ENCODE data around the gene PLXNA4. TPM values are rescaled to one million over a fixed set of nuclear protein-coding genes. Genes with fewer than 3 reads are reported as not detected.

Gene PLXNA4
- total RNA-seq, 1 experiment from 2014 or later = not detected

- H3K36me3 ChIP-seq (ENCODE audit: control insufficient read depth in 1 of 2, insufficient read depth in 2 of 2, low read length in 2 of 2) = no peaks in the 10 kb centered on the region
- H3K27me3 ChIP-seq (ENCODE audit: insufficient read depth, low read length) = peaks cover 53% of the 10 kb centered on the region
- ChIA-PET POLR2A (no interaction called here), RAD21 (ENCODE audit: low non-redundant PET in 1 of 2, low total read pairs in 2 of 2, uncharacterized antibody in 2 of 2, unreplicated experiment in 2 of 2) (no interaction called here), CTCF (no interaction called here)
- no peaks in the 10 kb centered on the region for H3K79me2 ChIP-seq (ENCODE audit: insufficient read depth, low read length)
- no peak for ATAC-seq
- H2AFZ ChIP-seq (ENCODE audit: low read depth, low read length, poor library complexity, severe bottlenecking) = no peak overlapping the region
- no peaks in the 10 kb centered on the region for H3K9me3 ChIP-seq (ENCODE audit: control insufficient read depth in 1 of 2, insufficient read depth in 1 of 2, low read depth in 1 of 2, low read length in 2 of 2)
- no peaks in the 10 kb centered on the region for H3K4me1 ChIP-seq (ENCODE audit: control insufficient read depth in 1 of 2, insufficient read depth in 2 of 2, low read length in 2 of 2)
- H4K20me1 ChIP-seq (ENCODE audit: insufficient read depth) = no peaks in the 10 kb centered on the region
- no TSS peak for BruUV-seq (replicated peaks)
- no peak for DNase-seq (ENCODE audit: low read depth, low spot score)
- H3K9ac ChIP-seq (ENCODE audit: low read length) = no peak overlapping the region
- H3K9me2 ChIP-seq (ENCODE audit: insufficient read depth) = no peaks in the 10 kb centered on the region
- no peak overlapping the region for H3K4me3 ChIP-seq (replicated peaks in 1 of 2; ENCODE audit: low read depth in 1 of 2, low read length in 2 of 2)
- intact Hi-C loops (cut with micrococcal nuclease) = no loop called here
- TF ChIP-seq REST (IDR thresholded peaks at IDR 0.05; ENCODE audit: low read depth) = no peak
- TF ChIP-seq EZH2phosphoT487 (IDR thresholded peaks at IDR 0.05; ENCODE audit: borderline replicate concordance) = no peak
- TF ChIP-seq ATF3 (IDR thresholded peaks at IDR 0.05) = no peak
- no peak for TF ChIP-seq CEBPB (IDR thresholded peaks at IDR 0.05; ENCODE audit: low read depth)
- no peak for TF ChIP-seq ZBTB33 (IDR thresholded peaks at IDR 0.05; ENCODE audit: extremely low read depth, insufficient replicate concordance, low read length)
- TF ChIP-seq POLR2AphosphoS5 (IDR thresholded peaks at IDR 0.05; ENCODE audit: low read depth, low read length) = no peak
- no peak overlapping the region for H3K27ac ChIP-seq (ENCODE audit: low read depth, low read length)
- no peak overlapping the region for H3K4me2 ChIP-seq (ENCODE audit: low read length)
Observed at GRCh38 chr7:132232406-132232805, 343.9 kb downstream of the PLXNA4 start.
